8988T (cell line): ENCODE data around the gene NMBR.
"Not testable (repeated sequence)": the region's sequence is repeated elsewhere in the genome, so short reads cannot be mapped to it uniquely, and the experiment has no call there.

Source experiments
- DNase-seq: peaks from one replicate; pipeline ENCODE4 v3.0.0; 2011

Gene NMBR

DNA sequence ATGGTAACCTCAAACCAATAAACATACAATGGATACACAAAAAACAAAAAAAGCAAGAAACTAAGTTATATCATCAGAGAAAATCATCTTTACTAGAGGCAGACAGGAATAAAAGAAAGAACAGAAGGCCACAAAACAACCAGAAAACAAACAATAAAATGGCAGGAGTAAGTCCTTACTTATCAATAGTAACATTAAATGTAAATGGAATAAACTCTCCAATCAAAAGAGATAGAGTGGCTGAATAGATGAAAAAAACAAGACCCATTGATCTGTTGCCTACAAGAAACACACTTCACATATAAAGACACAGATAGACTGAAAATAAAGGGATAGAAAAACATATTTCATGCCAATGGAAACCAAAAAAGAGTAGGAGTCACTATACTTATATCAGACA is 95.5 kb downstream of the NMBR start:
- no peak for DNase-seq

DNA sequence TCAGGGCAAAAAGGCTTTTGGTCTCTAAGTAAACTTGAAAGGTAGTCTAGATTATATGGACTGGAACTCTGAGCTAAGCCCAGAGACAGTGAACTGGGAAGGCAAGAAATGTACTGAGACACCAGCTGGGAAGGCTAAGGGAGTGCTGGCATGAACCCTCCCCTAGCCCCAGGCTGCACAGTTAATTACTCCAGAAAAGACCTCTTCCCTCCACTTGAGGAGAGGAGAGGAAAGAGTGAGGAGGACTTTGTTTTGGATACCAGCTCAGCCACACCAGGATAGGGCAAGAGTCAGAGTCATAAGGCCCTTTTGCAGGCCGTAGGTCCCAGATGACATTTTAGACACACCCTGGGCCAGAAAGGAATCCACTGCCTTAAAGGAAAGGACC is 98.3 kb downstream of the NMBR start:
- DNase-seq: no peak

DNA sequence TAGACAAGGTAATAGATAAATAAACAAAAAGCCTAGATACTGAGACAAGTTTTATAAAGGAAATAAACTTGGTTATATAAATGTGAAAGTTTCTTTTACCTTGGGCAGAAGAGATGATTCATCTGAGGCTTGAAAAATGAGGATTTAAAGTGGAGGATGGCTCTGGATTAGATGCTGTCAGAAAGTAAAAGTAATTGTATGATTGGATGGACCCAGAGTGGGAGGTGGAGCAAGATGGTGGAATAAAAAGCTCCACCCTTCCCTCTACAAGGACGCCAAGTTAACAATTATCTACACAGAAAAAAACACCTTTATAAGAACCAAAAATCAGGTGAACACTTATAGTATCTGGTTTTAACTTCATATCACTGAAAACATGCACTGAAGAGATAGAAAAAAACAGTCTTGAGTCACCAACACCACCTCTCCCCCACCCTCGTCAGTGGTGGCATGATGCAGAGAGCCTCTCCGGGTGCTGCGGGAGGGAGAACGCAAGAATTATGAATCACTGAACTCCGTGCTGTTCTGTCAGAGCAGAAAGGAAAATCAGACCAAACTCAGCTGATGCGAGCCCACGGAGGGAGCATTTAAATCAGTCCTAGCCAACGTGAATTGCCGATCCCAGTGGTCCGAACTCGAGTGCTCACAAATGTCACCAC is 98.9 kb downstream of the NMBR start:
- DNase-seq: no peak

DNA sequence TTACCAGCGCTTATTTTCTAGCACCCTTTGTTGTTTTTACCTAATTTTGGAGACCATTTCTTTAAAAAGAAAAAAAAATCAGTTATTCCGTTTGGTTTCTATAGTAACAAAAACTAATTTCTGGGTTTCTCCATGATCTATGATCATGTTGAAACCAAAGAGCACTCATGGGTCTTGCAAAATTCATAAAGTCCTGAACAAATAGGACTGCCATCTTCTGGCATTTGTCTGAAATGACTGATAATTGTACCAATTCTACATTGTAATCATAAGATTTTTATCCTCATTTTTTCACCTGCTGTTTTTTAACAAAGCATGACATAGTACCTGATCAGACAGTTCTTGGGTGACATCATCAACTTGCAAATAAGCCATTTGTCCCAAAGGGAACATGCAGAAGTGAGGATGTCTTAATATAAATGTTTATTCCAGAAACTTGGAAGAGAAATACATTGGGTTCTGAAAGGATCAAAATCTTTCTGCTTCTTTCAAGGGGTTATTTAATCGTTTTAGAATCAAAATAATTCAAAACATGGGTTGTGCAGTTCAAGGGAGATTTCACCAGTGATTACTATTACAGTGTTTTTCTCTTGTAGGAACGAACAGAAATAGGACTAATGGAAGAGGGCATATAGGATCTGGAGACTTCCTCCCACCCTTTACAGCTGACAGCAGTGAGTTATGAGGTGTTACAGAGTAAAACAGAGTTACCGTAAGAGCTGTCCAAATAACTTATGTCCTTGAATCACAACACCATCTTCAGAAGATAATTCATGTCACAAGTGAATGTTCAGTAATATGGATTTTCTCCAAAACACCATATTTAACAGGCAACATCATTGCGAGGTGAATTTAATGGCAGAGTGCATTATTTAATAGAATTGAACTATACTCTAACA is 101.3 kb downstream of the NMBR start:
- no peak for DNase-seq

DNA sequence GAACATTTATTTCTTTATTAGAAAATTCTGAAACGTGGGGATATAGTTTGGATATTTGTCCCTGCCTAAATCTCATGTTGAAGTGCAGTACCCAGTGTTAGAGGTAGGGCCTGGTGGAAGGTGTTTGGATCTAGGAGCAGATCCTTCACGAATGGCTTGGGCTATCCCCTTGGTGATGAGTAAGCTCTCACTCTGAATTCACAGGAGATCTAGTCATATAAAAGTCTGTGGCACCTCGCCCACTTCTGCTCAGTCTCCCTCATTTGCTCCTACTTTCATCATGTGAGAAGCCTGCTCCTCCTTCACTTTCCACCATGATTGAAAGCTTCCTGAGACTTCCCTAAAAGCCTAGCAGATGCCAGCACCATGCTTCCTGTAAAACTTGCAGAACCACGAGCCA is 111.0 kb downstream of the NMBR start:
- no peak for DNase-seq

DNA sequence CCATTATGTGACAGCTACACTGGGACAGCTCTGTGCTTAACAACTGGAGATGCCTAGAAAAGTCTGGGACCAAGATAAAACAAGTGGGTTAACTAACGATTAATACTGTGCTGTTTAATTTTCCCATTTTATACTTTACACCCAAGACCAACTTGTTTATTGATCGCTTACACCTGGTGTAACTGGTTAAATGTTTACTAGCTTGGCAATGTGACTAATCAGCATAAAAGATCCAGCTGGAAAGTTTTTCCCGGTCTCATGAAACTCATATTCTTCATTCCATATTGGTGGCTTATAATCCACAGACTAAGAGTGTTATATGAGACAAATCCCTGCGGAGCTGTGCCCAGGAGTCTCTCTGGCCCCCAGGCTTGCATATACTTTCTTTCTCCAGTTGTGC is 115.9 kb downstream of the NMBR start:
- DNase-seq: no peak

DNA sequence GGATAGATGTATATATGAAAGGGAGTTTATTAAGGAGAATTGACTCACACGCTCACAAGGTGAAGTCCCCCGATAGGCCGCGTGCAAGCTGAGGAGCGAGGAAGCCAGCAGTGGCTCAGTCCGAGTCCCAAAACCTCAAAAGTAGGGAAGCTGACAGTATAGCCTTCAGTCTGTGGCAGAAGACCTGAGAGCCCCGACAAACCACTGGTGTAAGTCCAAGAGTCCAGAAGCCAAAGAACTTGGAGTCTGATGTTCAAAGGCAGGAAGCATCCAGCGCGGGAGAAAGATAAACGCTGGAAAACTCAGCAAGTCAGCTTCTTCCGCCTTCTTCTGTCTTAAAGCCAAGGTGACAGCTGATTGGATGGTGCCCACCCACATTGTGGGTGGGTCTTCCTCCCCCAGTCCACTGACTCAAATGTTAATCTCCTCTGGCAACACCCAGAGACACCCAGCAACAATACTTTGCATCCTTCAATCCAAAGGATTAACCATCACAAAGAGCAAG is 116.8 kb downstream of the NMBR start:
- no peak for DNase-seq

DNA sequence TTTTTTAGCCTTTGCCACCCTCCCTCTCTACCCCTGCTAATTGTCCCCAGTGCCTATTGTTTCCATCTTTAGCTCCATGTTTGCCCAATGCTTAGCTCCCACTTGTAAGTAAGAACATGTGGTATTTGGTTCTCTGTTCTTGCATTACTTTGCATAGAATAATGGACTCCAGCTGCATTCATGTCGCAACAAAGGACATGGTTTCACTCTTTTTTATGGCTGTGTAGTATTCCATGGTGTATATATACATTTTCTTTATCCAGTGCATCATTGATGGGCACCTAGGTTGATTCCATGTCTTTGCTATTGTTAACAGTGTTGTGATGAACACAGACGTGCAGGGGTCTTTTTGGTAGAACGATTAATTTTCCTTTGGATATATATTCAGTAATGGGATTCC is 118.4 kb downstream of the NMBR start:
- DNase-seq: no peak

DNA sequence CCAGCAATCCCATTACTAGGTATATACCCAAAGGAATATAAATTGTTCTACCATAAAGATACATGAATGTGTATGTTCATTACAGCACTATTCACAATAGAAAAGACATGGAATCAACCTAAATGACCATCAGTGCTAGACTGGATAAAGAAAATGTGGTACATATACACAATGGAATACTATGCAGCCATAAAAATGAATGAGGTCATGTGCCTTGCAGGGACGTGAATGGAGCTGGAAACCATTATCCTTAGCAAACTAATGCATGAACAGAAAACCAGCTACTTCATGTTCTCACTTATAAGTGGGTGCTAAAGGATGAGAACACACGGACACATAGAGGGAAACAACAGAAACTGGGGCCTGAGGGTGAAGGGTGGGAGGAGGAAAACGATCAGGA is 119.1 kb downstream of the NMBR start:
- not testable (repeated sequence) for DNase-seq

DNA sequence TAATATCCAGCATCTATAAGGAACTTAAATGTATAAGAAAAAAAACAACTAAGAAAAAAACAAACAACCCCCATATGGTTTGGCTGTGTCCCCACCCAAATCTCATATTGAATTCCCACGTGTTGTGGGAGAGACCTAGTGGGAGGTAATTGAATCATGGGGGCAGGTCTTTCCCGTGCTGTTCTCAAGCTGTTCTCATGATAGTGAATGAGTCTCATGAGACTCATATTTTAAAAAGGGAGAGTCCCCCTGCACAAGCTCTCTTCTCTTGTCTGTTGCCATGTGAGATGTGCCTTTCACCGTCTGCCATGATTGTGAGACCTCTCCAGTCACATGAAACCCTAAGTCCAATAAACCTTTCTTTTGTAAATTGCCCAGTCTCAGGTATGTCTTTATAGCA is 119.8 kb downstream of the NMBR start:
- no peak for DNase-seq

DNA sequence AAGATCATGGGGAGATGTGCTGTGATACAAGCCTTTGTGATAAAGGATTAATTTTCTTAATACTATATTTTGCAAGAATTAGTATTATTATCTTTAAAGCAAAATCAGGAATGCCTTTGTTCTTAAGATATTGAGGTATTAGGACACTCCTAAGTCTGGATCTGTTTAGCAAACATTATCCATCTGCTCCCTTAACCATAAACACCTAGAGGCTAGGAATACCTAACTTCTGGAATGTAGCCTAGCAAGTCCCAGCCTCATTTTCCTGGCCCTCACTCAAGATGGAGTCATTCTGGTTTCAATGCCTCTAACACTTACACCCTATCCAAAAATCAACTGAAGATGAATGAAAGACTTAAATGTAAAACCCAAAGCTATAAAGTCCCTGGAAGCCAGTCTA is 120.5 kb downstream of the NMBR start:
- DNase-seq: no peak
